ENCODE results near the gene TMEM184B.

The TMEM184B gene

GRCh38 chr22:38199826-38200559, 72.8 kb downstream of the TMEM184B start:
- Histone ChIP-seq H3K27ac (ENCODE audit: insufficient read depth, low read length, poor library complexity, severe bottlenecking) (no peak overlapping the region), H3K36me3 (ENCODE audit: control insufficient read depth, insufficient read depth, low read length) (no peaks in the 10 kb centered on the region), H3K4me1 (ENCODE audit: control insufficient read depth, insufficient read depth, low read length, poor library complexity, severe bottlenecking) (peaks cover 22% of the 10 kb centered on the region), H3K27me3 (replicated peaks; ENCODE audit: control insufficient read depth, insufficient read depth, low read length, poor library complexity, severe bottlenecking) (no peaks in the 10 kb centered on the region), H3K9me3 (ENCODE audit: control insufficient read depth, low read length) (no peaks in the 10 kb centered on the region), H3K4me3 (ENCODE audit: insufficient read depth, low read depth, low read length, poor library complexity, severe bottlenecking) (no peak overlapping the region)
- no peak for DNase-seq

DNA sequence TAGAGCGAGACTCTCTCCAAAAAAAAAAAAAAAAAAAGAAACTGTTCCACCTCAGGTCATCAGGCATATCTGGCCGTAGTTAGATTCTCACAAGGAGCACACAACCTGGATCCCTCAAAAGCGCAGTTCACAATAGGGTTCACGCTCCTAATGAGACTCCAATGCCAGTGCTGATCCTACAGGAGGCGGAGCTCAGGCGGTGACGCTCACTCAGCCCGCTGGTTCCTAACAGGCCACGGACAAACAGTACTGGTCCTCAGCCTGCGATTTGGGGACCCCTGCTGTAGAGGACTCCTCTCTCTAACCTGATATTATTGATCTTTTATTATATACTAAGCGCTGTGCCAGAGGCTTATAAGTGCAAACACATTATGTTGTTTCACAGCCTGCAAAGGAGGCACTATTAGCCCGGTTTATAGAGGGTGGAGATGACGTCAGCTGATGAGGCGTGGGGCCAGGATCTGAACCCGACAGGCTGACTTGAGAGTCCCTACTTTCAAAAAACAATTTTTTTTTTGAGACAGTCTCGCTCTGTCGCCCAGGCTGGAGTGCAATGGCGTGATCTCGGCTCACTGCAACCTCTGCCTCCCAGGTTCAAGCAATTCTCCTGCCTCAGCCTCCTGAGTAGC, 75.9 kb downstream of the TMEM184B start:
- Histone ChIP-seq H3K4me3 (ENCODE audit: insufficient read depth, low read depth, low read length, poor library complexity, severe bottlenecking) (no peak overlapping the region), H3K27ac (ENCODE audit: insufficient read depth, low read length, poor library complexity, severe bottlenecking) (no peak overlapping the region), H3K9me3 (ENCODE audit: control insufficient read depth, low read length) (no peaks in the 10 kb centered on the region), H3K36me3 (ENCODE audit: control insufficient read depth, insufficient read depth, low read length) (no peaks in the 10 kb centered on the region), H3K27me3 (replicated peaks; ENCODE audit: control insufficient read depth, insufficient read depth, low read length, poor library complexity, severe bottlenecking) (no peaks in the 10 kb centered on the region), H3K4me1 (ENCODE audit: control insufficient read depth, insufficient read depth, low read length, poor library complexity, severe bottlenecking) (peaks cover 8% of the 10 kb centered on the region)
- no peak for DNase-seq

DNA sequence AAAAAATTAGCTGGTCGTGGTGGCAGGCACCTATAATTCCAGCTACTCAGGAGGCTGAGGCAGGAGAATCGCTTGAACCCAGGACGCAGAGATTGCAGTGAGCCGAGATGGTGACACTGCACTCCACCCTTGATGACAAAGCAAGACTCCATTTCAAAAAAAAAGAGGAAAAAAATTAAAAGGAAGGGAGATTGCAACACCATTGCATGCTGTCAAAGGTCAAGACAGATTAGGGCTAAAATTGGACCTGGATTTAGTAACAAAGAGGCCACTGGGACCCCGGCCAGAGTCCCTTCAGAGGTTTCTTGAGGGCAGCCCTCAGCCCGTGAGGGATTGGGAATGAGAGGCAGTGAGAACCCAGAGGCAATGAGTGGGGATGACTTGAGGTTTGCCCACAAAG, 79.2 kb downstream of the TMEM184B start:
- no peak for DNase-seq
- Histone ChIP-seq H3K27ac (ENCODE audit: insufficient read depth, low read length, poor library complexity, severe bottlenecking) (no peak overlapping the region), H3K36me3 (ENCODE audit: control insufficient read depth, insufficient read depth, low read length) (no peaks in the 10 kb centered on the region), H3K9me3 (ENCODE audit: control insufficient read depth, low read length) (no peaks in the 10 kb centered on the region), H3K4me3 (ENCODE audit: insufficient read depth, low read depth, low read length, poor library complexity, severe bottlenecking) (no peak overlapping the region), H3K4me1 (ENCODE audit: control insufficient read depth, insufficient read depth, low read length, poor library complexity, severe bottlenecking) (no peaks in the 10 kb centered on the region), H3K27me3 (replicated peaks; ENCODE audit: control insufficient read depth, insufficient read depth, low read length, poor library complexity, severe bottlenecking) (no peaks in the 10 kb centered on the region)

DNA sequence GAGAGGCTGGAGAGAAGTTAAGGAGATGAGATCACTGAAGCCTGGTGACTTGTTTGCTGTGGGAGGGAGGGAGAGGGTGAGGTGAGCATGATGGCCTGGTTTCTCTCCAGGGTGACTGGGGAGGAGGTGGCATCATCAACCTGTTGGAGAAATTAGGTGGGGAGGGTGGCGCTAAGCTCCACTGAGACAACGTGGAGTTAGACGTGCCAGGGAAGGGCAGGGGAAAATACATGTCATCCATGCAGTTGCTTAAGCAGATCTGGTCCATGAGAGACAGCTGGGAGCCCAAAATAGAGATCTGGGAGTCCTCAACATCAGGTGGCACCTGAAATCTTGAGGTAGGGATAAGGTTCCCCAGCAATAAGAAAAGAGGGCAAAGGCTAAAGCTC, 80.3 kb downstream of the TMEM184B start:
- H3K4me3 ChIP-seq (ENCODE audit: insufficient read depth, low read depth, low read length, poor library complexity, severe bottlenecking) = no peak overlapping the region
- no peaks in the 10 kb centered on the region for H3K27me3 ChIP-seq (replicated peaks; ENCODE audit: control insufficient read depth, insufficient read depth, low read length, poor library complexity, severe bottlenecking)
- H3K36me3 ChIP-seq (ENCODE audit: control insufficient read depth, insufficient read depth, low read length) = no peaks in the 10 kb centered on the region
- H3K4me1 ChIP-seq (ENCODE audit: control insufficient read depth, insufficient read depth, low read length, poor library complexity, severe bottlenecking) = no peaks in the 10 kb centered on the region
- no peaks in the 10 kb centered on the region for H3K9me3 ChIP-seq (ENCODE audit: control insufficient read depth, low read length)
- no peak overlapping the region for H3K27ac ChIP-seq (ENCODE audit: insufficient read depth, low read length, poor library complexity, severe bottlenecking)
- DNase-seq = no peak

- Histone ChIP-seq H3K9me3 (ENCODE audit: control insufficient read depth, low read length) (no peaks in the 10 kb centered on the region), H3K27ac (ENCODE audit: insufficient read depth, low read length, poor library complexity, severe bottlenecking) (no peak overlapping the region), H3K4me3 (ENCODE audit: insufficient read depth, low read depth, low read length, poor library complexity, severe bottlenecking) (no peak overlapping the region), H3K36me3 (ENCODE audit: control insufficient read depth, insufficient read depth, low read length) (no peaks in the 10 kb centered on the region), H3K27me3 (replicated peaks; ENCODE audit: control insufficient read depth, insufficient read depth, low read length, poor library complexity, severe bottlenecking) (no peaks in the 10 kb centered on the region), H3K4me1 (ENCODE audit: control insufficient read depth, insufficient read depth, low read length, poor library complexity, severe bottlenecking) (no peaks in the 10 kb centered on the region)
- no peak for DNase-seq
These were observed 80.9 kb downstream of the TMEM184B start for GRCh38 chr22:38191731-38192474.

DNA sequence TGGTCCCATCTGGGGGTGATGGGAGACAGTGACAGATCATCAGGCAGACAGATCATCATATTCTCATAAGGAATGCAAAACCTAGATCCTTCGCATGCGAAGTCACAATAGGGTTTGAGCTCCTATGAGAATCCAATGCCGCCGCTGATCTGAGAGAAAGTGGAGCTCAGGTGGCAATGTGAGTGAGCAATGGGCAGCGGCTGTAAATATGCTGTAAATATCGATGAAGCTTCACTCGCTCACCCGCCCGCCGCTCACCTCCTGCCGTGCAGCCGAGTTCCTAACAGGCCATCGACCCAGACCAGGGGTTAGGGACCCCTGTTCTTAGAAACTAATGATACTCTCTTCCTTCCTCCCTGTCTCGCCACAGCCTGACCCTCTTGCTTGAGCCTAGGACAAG, 81.8 kb downstream of the TMEM184B start:
- Histone ChIP-seq H3K27me3 (replicated peaks; ENCODE audit: control insufficient read depth, insufficient read depth, low read length, poor library complexity, severe bottlenecking) (no peaks in the 10 kb centered on the region), H3K4me3 (ENCODE audit: insufficient read depth, low read depth, low read length, poor library complexity, severe bottlenecking) (no peak overlapping the region), H3K9me3 (ENCODE audit: control insufficient read depth, low read length) (no peaks in the 10 kb centered on the region), H3K27ac (ENCODE audit: insufficient read depth, low read length, poor library complexity, severe bottlenecking) (no peak overlapping the region), H3K36me3 (ENCODE audit: control insufficient read depth, insufficient read depth, low read length) (no peaks in the 10 kb centered on the region), H3K4me1 (ENCODE audit: control insufficient read depth, insufficient read depth, low read length, poor library complexity, severe bottlenecking) (no peaks in the 10 kb centered on the region)
- no peak for DNase-seq

- Histone ChIP-seq H3K4me3 (ENCODE audit: insufficient read depth, low read depth, low read length, poor library complexity, severe bottlenecking) (no peak overlapping the region), H3K36me3 (ENCODE audit: control insufficient read depth, insufficient read depth, low read length) (no peaks in the 10 kb centered on the region), H3K27me3 (replicated peaks; ENCODE audit: control insufficient read depth, insufficient read depth, low read length, poor library complexity, severe bottlenecking) (no peaks in the 10 kb centered on the region), H3K9me3 (ENCODE audit: control insufficient read depth, low read length) (no peaks in the 10 kb centered on the region), H3K4me1 (ENCODE audit: control insufficient read depth, insufficient read depth, low read length, poor library complexity, severe bottlenecking) (no peaks in the 10 kb centered on the region), H3K27ac (ENCODE audit: insufficient read depth, low read length, poor library complexity, severe bottlenecking) (no peak overlapping the region)
- DNase-seq = no peak
These were observed 82.2 kb downstream of the TMEM184B start for GRCh38 chr22:38190581-38190980.

- no peaks in the 10 kb centered on the region for H3K36me3 ChIP-seq (ENCODE audit: control insufficient read depth, insufficient read depth, low read length)
- no peak for DNase-seq
- no peak overlapping the region for H3K27ac ChIP-seq (ENCODE audit: insufficient read depth, low read length, poor library complexity, severe bottlenecking)
- no peaks in the 10 kb centered on the region for H3K4me1 ChIP-seq (ENCODE audit: control insufficient read depth, insufficient read depth, low read length, poor library complexity, severe bottlenecking)
- H3K9me3 ChIP-seq (ENCODE audit: control insufficient read depth, low read length) = no peaks in the 10 kb centered on the region
- no peaks in the 10 kb centered on the region for H3K27me3 ChIP-seq (replicated peaks; ENCODE audit: control insufficient read depth, insufficient read depth, low read length, poor library complexity, severe bottlenecking)
- H3K4me3 ChIP-seq (ENCODE audit: insufficient read depth, low read depth, low read length, poor library complexity, severe bottlenecking) = no peak overlapping the region
These were observed 83.7 kb downstream of the TMEM184B start for GRCh38 chr22:38189104-38189503.

DNA sequence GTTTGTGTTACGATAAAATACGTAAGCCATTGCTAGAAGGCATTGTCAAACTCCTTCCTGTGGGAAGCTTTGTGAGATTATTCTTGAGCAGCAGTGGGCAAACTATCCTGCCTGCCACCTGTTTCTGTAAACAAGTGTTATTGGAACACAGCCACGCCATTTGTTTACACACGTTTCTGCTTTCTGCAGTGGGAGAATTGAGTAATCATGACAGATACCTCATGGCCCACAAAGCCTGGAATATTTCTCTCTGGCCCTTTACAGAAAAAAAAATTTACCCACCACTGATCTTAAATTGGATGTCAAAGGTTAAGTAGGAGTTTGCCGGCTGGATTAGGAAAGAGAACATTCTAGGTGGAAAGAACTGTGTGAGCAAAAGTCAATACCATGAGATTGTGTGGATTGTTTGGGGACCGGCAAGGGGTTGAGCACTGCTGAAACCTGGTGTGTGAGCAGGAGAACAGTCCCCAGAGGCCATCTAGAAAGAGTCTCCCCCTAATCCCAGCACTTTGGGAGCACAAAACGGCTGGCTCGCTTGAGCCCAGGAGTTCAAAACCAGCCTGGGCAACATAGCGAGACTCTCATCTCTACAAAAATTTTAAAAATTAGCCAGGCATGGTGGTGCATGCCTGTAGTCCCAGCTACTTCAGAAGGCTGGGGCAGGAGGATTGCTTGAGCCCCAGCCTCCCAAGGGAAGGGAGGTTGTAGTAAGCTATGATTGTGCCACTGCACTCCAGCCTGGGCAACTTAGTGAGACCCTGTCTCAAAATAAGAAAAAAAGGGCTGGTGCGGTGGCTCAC, 85.2 kb downstream of the TMEM184B start:
- Histone ChIP-seq H3K27ac (ENCODE audit: insufficient read depth, low read length, poor library complexity, severe bottlenecking) (no peak overlapping the region), H3K9me3 (ENCODE audit: control insufficient read depth, low read length) (no peaks in the 10 kb centered on the region), H3K36me3 (ENCODE audit: control insufficient read depth, insufficient read depth, low read length) (no peaks in the 10 kb centered on the region), H3K4me1 (ENCODE audit: control insufficient read depth, insufficient read depth, low read length, poor library complexity, severe bottlenecking) (no peaks in the 10 kb centered on the region), H3K27me3 (replicated peaks; ENCODE audit: control insufficient read depth, insufficient read depth, low read length, poor library complexity, severe bottlenecking) (no peaks in the 10 kb centered on the region), H3K4me3 (ENCODE audit: insufficient read depth, low read depth, low read length, poor library complexity, severe bottlenecking) (no peak overlapping the region)
- DNase-seq = no peak
